Duodenal mucosa (tissue), 2 donors: ENCODE results near the gene RGPD5.
"Not testable (repeated sequence)": the region's sequence is repeated elsewhere in the genome, so short reads cannot be mapped to it uniquely, and the experiment has no call there.

Source experiments
- H3K27ac ChIP-seq: one replicate; pipeline ENCODE4 v1.7.0; 2013; ENCODE audit warnings: low read depth, low read length
- H3K27me3 ChIP-seq, 2 donors: one replicate each; pipeline ENCODE4 v1.7.0; 2013; ENCODE audit warnings: low read length in 2 of 2, control low read depth in 1 of 2; ENCODE audit not compliant: insufficient read depth in 2 of 2, control insufficient read depth in 1 of 2
- H3K36me3 ChIP-seq, 2 donors: one replicate each; pipeline ENCODE4 v1.7.0; 2013; ENCODE audit warnings: low read length in 2 of 2, control low read depth in 1 of 2; ENCODE audit not compliant: insufficient read depth in 2 of 2, control insufficient read depth in 1 of 2
- H3K4me1 ChIP-seq, 2 donors: one replicate each; pipeline ENCODE4 v1.7.0; 2013; ENCODE audit warnings: low read length in 2 of 2, control low read depth in 1 of 2; ENCODE audit not compliant: insufficient read depth in 2 of 2, control insufficient read depth in 1 of 2
- H3K4me3 ChIP-seq, 2 donors: one replicate each; pipeline ENCODE4 v1.7.0; 2013; ENCODE audit warnings: low read length in 2 of 2, low read depth in 1 of 2
- H3K9ac ChIP-seq, 2 donors: one replicate each; pipeline ENCODE4 v1.7.0; 2013; ENCODE audit warnings: low read length in 2 of 2, low read depth in 1 of 2
- H3K9me3 ChIP-seq, 2 donors: one replicate each; pipeline ENCODE4 v1.7.0; 2013; ENCODE audit warnings: low read length in 2 of 2, control low read depth in 1 of 2; ENCODE audit not compliant: control insufficient read depth in 1 of 2

Gene RGPD5

GRCh38 chr2:109794074-109794737 lies at the start of gene RGPD5:
RGPD5 (plus strand) TSS chr2:109794305; CDS start chr2:109794466, 161 bp downstream.
- H3K4me3 ChIP-seq, H3K9me3 ChIP-seq, H3K27ac ChIP-seq, H3K9ac ChIP-seq, H3K4me1 ChIP-seq, H3K36me3 ChIP-seq, H3K27me3 ChIP-seq: not testable (repeated sequence)

GRCh38 chr2:109751572-109751971 lies 42.5 kb upstream of the RGPD5 start:
- H3K9me3 ChIP-seq, H3K36me3 ChIP-seq, H3K4me3 ChIP-seq, H3K4me1 ChIP-seq, H3K27me3 ChIP-seq, H3K27ac ChIP-seq, H3K9ac ChIP-seq: not testable (repeated sequence)

GRCh38 chr2:109757163-109757824 lies 36.8 kb upstream of the RGPD5 start:
- not testable (repeated sequence) for H3K36me3 ChIP-seq, H3K27ac ChIP-seq, H3K4me3 ChIP-seq, H3K27me3 ChIP-seq, H3K4me1 ChIP-seq, H3K9ac ChIP-seq, H3K9me3 ChIP-seq

GRCh38 chr2:109760265-109761042 lies 33.7 kb upstream of the RGPD5 start:
- H3K27me3 ChIP-seq, H3K9ac ChIP-seq, H3K4me1 ChIP-seq, H3K9me3 ChIP-seq, H3K27ac ChIP-seq, H3K4me3 ChIP-seq, H3K36me3 ChIP-seq: not testable (repeated sequence)

- not testable (repeated sequence) for H3K4me3 ChIP-seq, H3K9ac ChIP-seq, H3K27me3 ChIP-seq, H3K36me3 ChIP-seq, H3K27ac ChIP-seq, H3K4me1 ChIP-seq, H3K9me3 ChIP-seq
Measured at GRCh38 chr2:109761043-109761454, 33.1 kb upstream of the RGPD5 start.

- H3K27ac ChIP-seq, H3K9ac ChIP-seq, H3K4me3 ChIP-seq, H3K4me1 ChIP-seq, H3K9me3 ChIP-seq, H3K36me3 ChIP-seq, H3K27me3 ChIP-seq: not testable (repeated sequence)
Measured at GRCh38 chr2:109761976-109762375, 32.1 kb upstream of the RGPD5 start.

GRCh38 chr2:109766074-109766473 lies 28.0 kb upstream of the RGPD5 start:
- H3K9me3 ChIP-seq, H3K4me1 ChIP-seq, H3K9ac ChIP-seq, H3K36me3 ChIP-seq, H3K27ac ChIP-seq, H3K4me3 ChIP-seq, H3K27me3 ChIP-seq: not testable (repeated sequence)

- not testable (repeated sequence) for H3K9ac ChIP-seq, H3K27ac ChIP-seq, H3K9me3 ChIP-seq, H3K27me3 ChIP-seq, H3K4me3 ChIP-seq, H3K4me1 ChIP-seq, H3K36me3 ChIP-seq
Measured at GRCh38 chr2:109766886-109767578, 27.1 kb upstream of the RGPD5 start.

GRCh38 chr2:109768934-109769333 lies 25.2 kb upstream of the RGPD5 start:
- H3K27ac ChIP-seq, H3K4me1 ChIP-seq, H3K36me3 ChIP-seq, H3K4me3 ChIP-seq, H3K9ac ChIP-seq, H3K27me3 ChIP-seq, H3K9me3 ChIP-seq: not testable (repeated sequence)

GRCh38 chr2:109779118-109779517 lies 15.0 kb upstream of the RGPD5 start:
- H3K9ac ChIP-seq, H3K27ac ChIP-seq, H3K4me3 ChIP-seq, H3K9me3 ChIP-seq, H3K36me3 ChIP-seq, H3K4me1 ChIP-seq, H3K27me3 ChIP-seq: not testable (repeated sequence)
